ENCODE data around the gene HHIPL1. TPM values are rescaled to one million over a fixed set of nuclear protein-coding genes. Genes with fewer than 3 reads are reported as not detected.

HHIPL1 gene
- total and polyA plus RNA-seq, 2 of the 8 experiments (the other 6 are each of a cell fraction or from before 2014, with no cell fraction given), result 1.5 to 2.6 TPM

- no peak overlapping the region for H3K23ac ChIP-seq (ENCODE audit: insufficient read length)
- H3K79me2 ChIP-seq (ENCODE audit: control insufficient read depth in 1 of 2, insufficient read depth in 2 of 2, low read length in 2 of 2), result no peaks in the 10 kb centered on the region
- no peak overlapping the region for H4K91ac ChIP-seq (replicated peaks; ENCODE audit: insufficient read length, low read length)
- no peak overlapping the region for H2BK5ac ChIP-seq (ENCODE audit: low read depth, low read length)
- H3K18ac ChIP-seq (ENCODE audit: extremely low read depth, low read length), result no peak overlapping the region
- H3K56ac ChIP-seq (replicated peaks; ENCODE audit: insufficient read length, low read depth, low read length), result no peak overlapping the region
- DNase-seq (ENCODE audit: low read depth in 1 of 2, low spot score in 2 of 2) (peak in 1 of 2 experiments; percentile 30), FAIRE-seq (no peak)
- H3K4me3 ChIP-seq (ENCODE audit: extremely low read depth in 1 of 4, insufficient read depth in 2 of 4, low read depth in 3 of 4, low read length in 4 of 4), result no peak overlapping the region
- H4K5ac ChIP-seq (ENCODE audit: insufficient read length, low read depth, low read length), result no peak overlapping the region
- H3K4me1 ChIP-seq (replicated peaks in 1 of 4; ENCODE audit: control insufficient read depth in 3 of 4, insufficient read depth in 4 of 4, low read length in 3 of 4), result no peaks in the 10 kb centered on the region
- ChIA-PET POLR2A (ENCODE audit: partially characterized antibody) (no interaction called here), CTCF (ENCODE audit: partially characterized antibody) (interaction anchor here (1.4 to 4.5 kb wide), 3 partner anchors 8 to 32 kb away, joined by 3 to 35 read pairs (median 3); no protein-coding TSS in a partner anchor)
- no peak overlapping the region for H2BK15ac ChIP-seq (ENCODE audit: low read length)
- no peak overlapping the region for H4K8ac ChIP-seq (ENCODE audit: extremely low read depth, insufficient read depth, low read length)
- H3K9me3 ChIP-seq (ENCODE audit: insufficient read depth in 2 of 2, low read depth in 1 of 2, low read length in 1 of 2), result peaks cover 6% of the 10 kb centered on the region in 2 experiments; a peak in 3 of 4 replicates
- H2BK120ac ChIP-seq (replicated peaks; ENCODE audit: low read depth, low read length), result no peak overlapping the region
- no peaks in the 10 kb centered on the region for H3K23me2 ChIP-seq (ENCODE audit: low read depth, low read length)
- no peak overlapping the region for H2AK5ac ChIP-seq (ENCODE audit: low read depth, low read length)
- H3K4me2 ChIP-seq (ENCODE audit: insufficient read depth in 1 of 2, low read depth in 2 of 2, low read length in 2 of 2), result no peak overlapping the region
- H3K14ac ChIP-seq (ENCODE audit: insufficient read length), result no peak overlapping the region
- H3K36me3 ChIP-seq (ENCODE audit: control insufficient read depth in 2 of 4, insufficient read depth in 4 of 4, low read length in 3 of 4), result no peaks in the 10 kb centered on the region
- H3K27ac ChIP-seq (ENCODE audit: low read depth, low read length), result no peak overlapping the region
- WGBS, 2 experiments (ENCODE audit: extremely low coverage in 1 of 2, insufficient coverage in 1 of 2, insufficient read length in 1 of 2, insufficient replicate concordance in 2 of 2, low coverage in 1 of 2, low lambda C conversion rate in 2 of 2, missing lambda C conversion rate in 1 of 2), result 85% methylated on average over 6 of the region's 6 CpGs; no CpG with 5 or more reads in 1 of the 2 experiments
- H2BK12ac ChIP-seq (ENCODE audit: low read depth, low read length), result no peak overlapping the region
- no peak overlapping the region for H3K9ac ChIP-seq (replicated peaks in 1 of 4; ENCODE audit: extremely low read depth in 1 of 4, low read depth in 3 of 4, low read length in 3 of 4)
- TF ChIP-seq CHD2 (IDR thresholded peaks at IDR 0.05; ENCODE audit: low read length) (no peak), KDM4A (IDR thresholded peaks at IDR 0.05; ENCODE audit: low read depth, low read length, severe bottlenecking) (no peak), BRCA1 (IDR thresholded peaks at IDR 0.05; ENCODE audit: low read depth, low read length) (no peak), RAD21 (IDR thresholded peaks at IDR 0.05 in 1 of 2, conservative IDR thresholded peaks at IDR 0.05 in 1 of 2; ENCODE audit: low read depth in 2 of 2, low read length in 2 of 2) (no peak), ASH2L (IDR thresholded peaks at IDR 0.05; ENCODE audit: low read length) (no peak), PHF8 (conservative IDR thresholded peaks at IDR 0.05; ENCODE audit: low read depth, low read length) (no peak), JUN (IDR thresholded peaks at IDR 0.05; ENCODE audit: low read depth, low read length) (no peak), CREB1 (IDR thresholded peaks at IDR 0.05) (no peak), EZH2 (IDR thresholded peaks at IDR 0.05; ENCODE audit: low read depth, low read length, severe bottlenecking) (no peak), CBX8 (IDR thresholded peaks at IDR 0.05; ENCODE audit: borderline replicate concordance, low read depth, low read length) (no peak), GTF2F1 (IDR thresholded peaks at IDR 0.05; ENCODE audit: borderline replicate concordance, low read depth, low read length) (no peak), SP4 (IDR thresholded peaks at IDR 0.05; ENCODE audit: low read length) (no peak)
- no peak overlapping the region for H3K4ac ChIP-seq (replicated peaks; ENCODE audit: insufficient read length, low read depth, low read length)
- H2AFZ ChIP-seq (ENCODE audit: low read length), result no peak overlapping the region
- no peak overlapping the region for H2BK20ac ChIP-seq (ENCODE audit: low read length)
- H4K20me1 ChIP-seq (replicated peaks in 1 of 2; ENCODE audit: control insufficient read depth in 1 of 2, insufficient read depth in 2 of 2, low read length in 2 of 2), result no peaks in the 10 kb centered on the region
- no peaks in the 10 kb centered on the region for H3K79me1 ChIP-seq (ENCODE audit: low read depth, low read length)
- no peaks in the 10 kb centered on the region for H3K27me3 ChIP-seq (replicated peaks in 1 of 4; ENCODE audit: control insufficient read depth in 3 of 4, extremely low read depth in 1 of 4, insufficient read depth in 3 of 4, low read length in 3 of 4)
Observed at GRCh38 chr14:99698236-99698635, 53.3 kb downstream of the HHIPL1 start.

All from H1 (cell line).